ENCODE measurements around the gene ZNF487. TPM values are rescaled to one million over a fixed set of nuclear protein-coding genes. Genes with fewer than 3 reads are reported as not detected.

The ZNF487 gene
- total and polyA plus RNA-seq, 2 of the 4 experiments (the other 2 are of a cell fraction): 1.7 to 2.7 TPM

DNA sequence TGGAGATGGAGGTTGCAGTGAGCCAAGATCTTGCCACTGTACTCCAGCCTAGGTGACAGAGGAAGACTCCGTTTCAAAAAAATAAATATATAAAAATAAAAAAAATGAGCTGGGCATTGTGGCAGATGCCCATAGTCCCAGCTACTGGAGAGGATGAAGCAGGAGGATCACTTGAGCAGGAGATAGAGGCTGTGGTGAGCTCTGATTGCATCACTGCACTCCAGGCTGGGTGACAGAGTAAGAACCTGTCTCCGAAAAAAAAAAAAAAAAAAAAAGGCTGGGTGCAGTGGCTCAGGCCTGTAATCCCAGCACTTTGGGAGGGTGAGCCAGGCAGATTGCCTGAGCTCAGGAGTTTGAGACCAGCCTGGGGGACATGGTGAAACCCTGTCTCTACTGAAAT lies 11.8 kb downstream of the ZNF487 start:
- Histone ChIP-seq H3K18ac (ENCODE audit: low read depth, low read length) (no peak overlapping the region), H2BK120ac (ENCODE audit: low read depth, low read length) (no peak overlapping the region), H2AK9ac (replicated peaks; ENCODE audit: low read depth, low read length, poor library complexity) (no peak overlapping the region), H2BK5ac (ENCODE audit: low read depth, low read length, poor library complexity, severe bottlenecking) (no peak overlapping the region), H2BK15ac (ENCODE audit: low read depth, low read length) (no peak overlapping the region), H3K4ac (ENCODE audit: low read depth, low read length) (no peak overlapping the region), H4K5ac (ENCODE audit: low read depth, low read length) (no peak overlapping the region), H2AFZ (replicated peaks; ENCODE audit: low read length, poor library complexity) (no peak overlapping the region), H3K27ac (ENCODE audit: insufficient read depth, low read length) (no peak overlapping the region), H3K79me1 (ENCODE audit: low read depth in 1 of 2, low read length in 2 of 2) (no peaks in the 10 kb centered on the region), H3K23ac (ENCODE audit: low read depth, low read length) (no peak overlapping the region), H2BK20ac (ENCODE audit: low read depth, low read length) (no peak overlapping the region), H2AK5ac (ENCODE audit: low read depth, low read length) (no peak overlapping the region), H3K9me3 (ENCODE audit: control insufficient read depth, insufficient read depth, low read length) (no peaks in the 10 kb centered on the region), H3K4me3 (ENCODE audit: insufficient read depth, low read depth, low read length) (no peak overlapping the region), H3K36me3 (ENCODE audit: control insufficient read depth, insufficient read depth, low read length) (no peaks in the 10 kb centered on the region), H3K27me3 (ENCODE audit: control insufficient read depth, insufficient read depth, low read length) (no peaks in the 10 kb centered on the region), H4K8ac (ENCODE audit: low read depth in 2 of 2, low read length in 2 of 2) (no peak overlapping the region), H4K20me1 (ENCODE audit: insufficient read depth, low read length) (no peaks in the 10 kb centered on the region), H3K9ac (ENCODE audit: low read depth, low read length) (no peak overlapping the region), H3K56ac (ENCODE audit: extremely low read depth, insufficient read depth, low read length) (no peak overlapping the region), H4K91ac (ENCODE audit: insufficient read depth, low read depth, low read length) (no peak overlapping the region), H3K4me2 (ENCODE audit: low read depth, low read length) (no peak overlapping the region), H3K14ac (replicated peaks; ENCODE audit: low read depth, low read length) (no peak overlapping the region), H3K9me1 (ENCODE audit: insufficient read depth, low read length) (no peaks in the 10 kb centered on the region), H3K4me1 (ENCODE audit: control insufficient read depth, insufficient read depth, low read length) (no peaks in the 10 kb centered on the region)
- no CpG with 5 or more reads among the region's 2 CpGs for WGBS, 2 experiments (ENCODE audit: extremely low coverage in 2 of 2, insufficient read length in 1 of 2)
- dilution Hi-C loops (cut with HindIII; ENCODE audit: low sequenced_read_pairs, unreplicated experiment): no loop called here
- ChIA-PET CTCF (interaction anchor here (0.7 kb wide), 1 partner anchor 59 kb away, joined by 4 read pairs; no protein-coding TSS in a partner anchor), POLR2A (ENCODE audit: unreplicated experiment) (no interaction called here)
- DNase-seq: no peak
- no peak for ATAC-seq (ENCODE audit: low read depth)
- intact Hi-C loops (cut with micrococcal nuclease): no loop called here
- in situ Hi-C loops (cut with MboI; ENCODE audit: low sequenced_read_pairs): no loop called here
- TF ChIP-seq, protein P1, sequence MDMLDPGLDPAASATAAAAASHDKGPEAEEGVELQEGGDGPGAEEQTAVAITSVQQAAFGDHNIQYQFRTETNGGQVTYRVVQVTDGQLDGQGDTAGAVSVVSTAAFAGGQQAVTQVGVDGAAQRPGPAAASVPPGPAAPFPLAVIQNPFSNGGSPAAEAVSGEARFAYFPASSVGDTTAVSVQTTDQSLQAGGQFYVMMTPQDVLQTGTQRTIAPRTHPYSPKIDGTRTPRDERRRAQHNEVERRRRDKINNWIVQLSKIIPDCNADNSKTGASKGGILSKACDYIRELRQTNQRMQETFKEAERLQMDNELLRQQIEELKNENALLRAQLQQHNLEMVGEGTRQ (IDR thresholded peaks at IDR 0.05; ENCODE audit: low read depth, low read length): no peak
- TF ChIP-seq CHD1 (IDR thresholded peaks at IDR 0.05; ENCODE audit: low read depth, low read length) (no peak), NFE2L2 (IDR thresholded peaks at IDR 0.05; ENCODE audit: low read depth, low read length) (no peak), MAFK (IDR thresholded peaks at IDR 0.05; ENCODE audit: low read depth, low read length) (no peak), BHLHE40 (IDR thresholded peaks at IDR 0.05; ENCODE audit: low read depth, low read length) (no peak), MAZ (IDR thresholded peaks at IDR 0.05; ENCODE audit: borderline replicate concordance, low read depth, low read length) (no peak), RCOR1 (IDR thresholded peaks at IDR 0.05; ENCODE audit: insufficient replicate concordance, low read length) (no peak), POLR2A (IDR thresholded peaks at IDR 0.05; ENCODE audit: low read depth, low read length) (no peak), SMC3 (IDR thresholded peaks at IDR 0.05; ENCODE audit: low read depth, low read length) (no peak), CEBPB (IDR thresholded peaks at IDR 0.05; ENCODE audit: low read depth, low read length) (no peak), RAD21 (IDR thresholded peaks at IDR 0.05; ENCODE audit: low read length) (no peak), MXI1 (IDR thresholded peaks at IDR 0.05; ENCODE audit: borderline replicate concordance, low read depth, low read length) (no peak)
- TF ChIP-seq, protein P2, sequence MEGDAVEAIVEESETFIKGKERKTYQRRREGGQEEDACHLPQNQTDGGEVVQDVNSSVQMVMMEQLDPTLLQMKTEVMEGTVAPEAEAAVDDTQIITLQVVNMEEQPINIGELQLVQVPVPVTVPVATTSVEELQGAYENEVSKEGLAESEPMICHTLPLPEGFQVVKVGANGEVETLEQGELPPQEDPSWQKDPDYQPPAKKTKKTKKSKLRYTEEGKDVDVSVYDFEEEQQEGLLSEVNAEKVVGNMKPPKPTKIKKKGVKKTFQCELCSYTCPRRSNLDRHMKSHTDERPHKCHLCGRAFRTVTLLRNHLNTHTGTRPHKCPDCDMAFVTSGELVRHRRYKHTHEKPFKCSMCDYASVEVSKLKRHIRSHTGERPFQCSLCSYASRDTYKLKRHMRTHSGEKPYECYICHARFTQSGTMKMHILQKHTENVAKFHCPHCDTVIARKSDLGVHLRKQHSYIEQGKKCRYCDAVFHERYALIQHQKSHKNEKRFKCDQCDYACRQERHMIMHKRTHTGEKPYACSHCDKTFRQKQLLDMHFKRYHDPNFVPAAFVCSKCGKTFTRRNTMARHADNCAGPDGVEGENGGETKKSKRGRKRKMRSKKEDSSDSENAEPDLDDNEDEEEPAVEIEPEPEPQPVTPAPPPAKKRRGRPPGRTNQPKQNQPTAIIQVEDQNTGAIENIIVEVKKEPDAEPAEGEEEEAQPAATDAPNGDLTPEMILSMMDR (conservative IDR thresholded peaks at IDR 0.05; ENCODE audit: low read depth, low read length): no peak
- BruUV-seq (replicated peaks): no TSS peak

Data from IMR-90 (cell line).